Fibroblast of skin of left biceps (primary cell): Measurements from ENCODE around the gene DHCR7.

Source experiments
- DNase-seq, 2 experiments: peaks; one replicate each; pipeline ENCODE4 v3.0.0-alpha.2; 2013; ENCODE audit warnings: low read depth in 2 of 2

The DHCR7 gene

GRCh38 chr11:71410363-71410966, 37.7 kb downstream of the DHCR7 start:
- DNase-seq: no peak

GRCh38 chr11:71408826-71409225, 39.4 kb downstream of the DHCR7 start:
- DNase-seq: no peak

GRCh38 chr11:71407356-71407755, 40.8 kb downstream of the DHCR7 start:
- no peak for DNase-seq

GRCh38 chr11:71406681-71407080, 41.5 kb downstream of the DHCR7 start:
- no peak for DNase-seq

- no peak for DNase-seq
Observed at GRCh38 chr11:71404209-71404608, 44.0 kb downstream of the DHCR7 start.

- no peak for DNase-seq
Observed at GRCh38 chr11:71402878-71403277, 45.3 kb downstream of the DHCR7 start.

- DNase-seq: no peak
Observed at GRCh38 chr11:71400216-71400615, 48.0 kb downstream of the DHCR7 start.

GRCh38 chr11:71399341-71399740, 48.9 kb downstream of the DHCR7 start:
- DNase-seq: no peak

GRCh38 chr11:71397961-71398360, 50.2 kb downstream of the DHCR7 start:
- DNase-seq: no peak

GRCh38 chr11:71397331-71397860, 50.8 kb downstream of the DHCR7 start:
- no peak for DNase-seq

GRCh38 chr11:71396548-71397123, 51.6 kb downstream of the DHCR7 start:
- no peak for DNase-seq

GRCh38 chr11:71395774-71396173, 52.4 kb downstream of the DHCR7 start:
- DNase-seq: no peak

- DNase-seq: no peak
Observed at GRCh38 chr11:71395263-71395560, 53.0 kb downstream of the DHCR7 start.

GRCh38 chr11:71393283-71393682, 54.9 kb downstream of the DHCR7 start:
- no peak for DNase-seq

GRCh38 chr11:71391796-71392195, 56.4 kb downstream of the DHCR7 start:
- DNase-seq: no peak

- DNase-seq: no peak
Observed at GRCh38 chr11:71391352-71391751, 56.8 kb downstream of the DHCR7 start.

GRCh38 chr11:71388637-71389235, 59.5 kb downstream of the DHCR7 start:
- DNase-seq: no peak

GRCh38 chr11:71387784-71388636, 60.2 kb downstream of the DHCR7 start:
- no peak for DNase-seq

GRCh38 chr11:71387200-71387599, 61.0 kb downstream of the DHCR7 start:
- DNase-seq: no peak

- DNase-seq: no peak
Observed at GRCh38 chr11:71386202-71386601, 62.0 kb downstream of the DHCR7 start.

- no peak for DNase-seq
Observed at GRCh38 chr11:71385091-71385490, 63.1 kb downstream of the DHCR7 start.

- no peak for DNase-seq
Observed at GRCh38 chr11:71384561-71384960, 63.6 kb downstream of the DHCR7 start.
